Measurements from ENCODE around the gene ZBTB46.

ZBTB46 gene

DNA sequence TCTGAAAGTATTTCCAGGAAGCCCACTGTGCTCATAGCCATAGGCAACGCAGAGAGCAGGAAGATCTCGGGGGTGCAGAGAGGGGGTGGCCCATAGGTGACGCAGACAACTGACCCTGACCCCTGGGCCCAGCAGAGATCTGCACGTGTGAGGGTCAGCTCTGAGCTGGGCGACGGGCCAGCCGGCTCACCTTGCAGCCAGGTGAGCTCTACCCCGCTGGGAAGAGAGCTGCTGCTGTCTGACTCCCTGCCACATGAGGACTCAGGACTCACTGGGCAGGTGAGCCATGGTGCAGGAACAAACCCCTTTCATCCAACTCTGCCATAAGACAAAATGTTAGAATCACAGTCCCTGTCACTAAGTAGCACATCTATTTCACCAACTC, 19.6 kb downstream of the ZBTB46 start:
- DNase-seq (ENCODE audit: low read depth): no peak
- H3K4me3 ChIP-seq (replicated peaks; ENCODE audit: low read depth, low read length): no peak overlapping the region
- TF ChIP-seq, protein P1, sequence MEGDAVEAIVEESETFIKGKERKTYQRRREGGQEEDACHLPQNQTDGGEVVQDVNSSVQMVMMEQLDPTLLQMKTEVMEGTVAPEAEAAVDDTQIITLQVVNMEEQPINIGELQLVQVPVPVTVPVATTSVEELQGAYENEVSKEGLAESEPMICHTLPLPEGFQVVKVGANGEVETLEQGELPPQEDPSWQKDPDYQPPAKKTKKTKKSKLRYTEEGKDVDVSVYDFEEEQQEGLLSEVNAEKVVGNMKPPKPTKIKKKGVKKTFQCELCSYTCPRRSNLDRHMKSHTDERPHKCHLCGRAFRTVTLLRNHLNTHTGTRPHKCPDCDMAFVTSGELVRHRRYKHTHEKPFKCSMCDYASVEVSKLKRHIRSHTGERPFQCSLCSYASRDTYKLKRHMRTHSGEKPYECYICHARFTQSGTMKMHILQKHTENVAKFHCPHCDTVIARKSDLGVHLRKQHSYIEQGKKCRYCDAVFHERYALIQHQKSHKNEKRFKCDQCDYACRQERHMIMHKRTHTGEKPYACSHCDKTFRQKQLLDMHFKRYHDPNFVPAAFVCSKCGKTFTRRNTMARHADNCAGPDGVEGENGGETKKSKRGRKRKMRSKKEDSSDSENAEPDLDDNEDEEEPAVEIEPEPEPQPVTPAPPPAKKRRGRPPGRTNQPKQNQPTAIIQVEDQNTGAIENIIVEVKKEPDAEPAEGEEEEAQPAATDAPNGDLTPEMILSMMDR (IDR thresholded peaks at IDR 0.05; ENCODE audit: low read length, missing control alignments): no peak

DNA sequence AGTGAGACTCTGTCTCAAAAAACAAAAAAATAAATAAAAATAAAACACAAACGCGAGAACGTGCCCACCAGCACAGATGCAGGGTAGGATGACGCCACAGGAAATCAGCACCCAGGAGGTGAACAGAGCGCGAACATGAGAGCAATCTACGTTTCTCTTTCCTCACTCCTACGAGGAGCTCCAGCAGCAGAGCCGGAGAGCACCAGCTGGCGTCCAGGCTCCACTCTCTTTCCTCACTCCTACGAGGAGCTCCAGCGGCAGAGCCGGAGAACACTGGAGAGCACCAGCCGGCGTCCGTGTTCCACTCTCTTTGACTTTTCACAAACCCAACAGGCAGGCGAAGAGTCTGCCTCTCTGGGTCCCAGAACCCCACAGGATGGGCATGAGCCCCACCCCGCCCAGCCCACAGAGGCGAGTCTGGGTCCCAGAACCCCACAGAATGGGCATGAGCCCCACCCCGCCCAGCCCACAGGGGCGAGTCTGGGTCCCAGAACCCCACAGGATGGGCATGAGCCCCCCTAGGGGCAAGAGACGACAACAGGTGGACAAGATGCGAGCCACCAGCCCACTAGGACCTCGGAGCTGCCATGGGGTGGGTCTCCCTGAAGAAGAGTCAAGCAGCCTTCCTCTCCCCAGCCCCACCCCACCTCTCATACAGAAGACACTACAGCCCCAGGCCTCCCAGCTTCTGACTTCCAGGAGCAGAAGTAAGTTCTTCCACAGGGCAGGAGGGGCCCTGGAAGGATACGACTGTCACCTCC, 20.2 kb downstream of the ZBTB46 start:
- H3K4me3 ChIP-seq (replicated peaks; ENCODE audit: low read depth, low read length): no peak overlapping the region
- DNase-seq (ENCODE audit: low read depth): no peak
- TF ChIP-seq, protein P1 (IDR thresholded peaks at IDR 0.05; ENCODE audit: low read length, missing control alignments): no peak

DNA sequence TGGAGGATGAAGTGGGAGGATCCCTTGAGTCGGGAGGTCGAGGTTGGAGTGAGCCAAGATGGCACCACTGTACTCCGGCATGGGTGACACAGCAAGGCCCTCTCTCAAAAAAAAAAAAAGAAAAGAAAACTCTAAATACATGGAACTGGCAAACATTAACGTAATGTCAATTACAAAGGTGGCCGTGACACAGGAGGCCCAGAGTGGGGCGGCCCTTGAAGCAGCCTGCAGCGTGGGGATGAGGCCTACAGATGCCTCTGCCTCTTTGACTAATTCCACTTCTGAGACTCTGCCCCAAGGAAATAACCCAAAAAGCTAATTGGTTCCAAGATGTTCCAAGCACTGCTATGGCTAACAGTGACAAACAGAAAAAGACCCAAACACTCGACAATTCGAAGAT, 21.2 kb downstream of the ZBTB46 start:
- DNase-seq (ENCODE audit: low read depth): no peak
- TF ChIP-seq, protein P1 (IDR thresholded peaks at IDR 0.05; ENCODE audit: low read length, missing control alignments): no peak
- H3K4me3 ChIP-seq (replicated peaks; ENCODE audit: low read depth, low read length): no peak overlapping the region

DNA sequence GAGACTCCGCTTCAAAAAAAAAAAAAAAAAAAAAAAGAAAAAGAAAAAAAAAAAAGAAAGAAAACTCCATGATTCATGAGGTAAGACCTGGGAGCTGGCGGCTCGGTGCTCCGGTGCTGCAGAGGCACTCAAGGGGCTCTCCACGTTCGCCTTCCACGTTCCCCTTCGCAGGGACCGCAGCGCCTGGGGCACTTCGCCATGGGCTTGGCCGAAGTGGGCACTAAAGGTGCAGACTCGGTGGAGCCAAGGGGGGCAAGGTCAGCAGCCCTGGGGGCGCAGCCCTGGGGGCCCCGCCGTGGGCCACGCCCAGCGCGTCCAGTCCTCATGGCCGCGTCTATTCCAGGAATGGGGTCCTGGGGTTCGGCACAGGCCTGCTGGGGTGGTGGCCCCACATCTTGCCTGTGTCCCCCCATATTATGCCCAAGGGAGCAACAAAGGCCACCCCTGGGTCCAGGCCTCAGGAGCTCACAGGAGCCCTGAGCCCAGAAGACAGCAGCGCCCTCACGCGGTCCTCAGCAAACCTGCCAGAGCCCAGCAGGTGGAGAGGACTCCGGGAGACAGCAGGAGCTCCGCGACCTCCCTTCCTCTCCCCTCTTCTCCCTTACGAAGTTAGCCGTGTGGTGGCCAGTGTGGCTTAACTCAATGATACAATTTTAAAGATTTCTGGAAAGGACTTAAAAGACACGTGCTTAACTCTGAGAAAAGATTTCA, 21.9 kb downstream of the ZBTB46 start:
- no peak for DNase-seq (ENCODE audit: low read depth)
- TF ChIP-seq, protein P1 (IDR thresholded peaks at IDR 0.05; ENCODE audit: low read length, missing control alignments): no peak
- H3K4me3 ChIP-seq (replicated peaks; ENCODE audit: low read depth, low read length): no peak overlapping the region

DNA sequence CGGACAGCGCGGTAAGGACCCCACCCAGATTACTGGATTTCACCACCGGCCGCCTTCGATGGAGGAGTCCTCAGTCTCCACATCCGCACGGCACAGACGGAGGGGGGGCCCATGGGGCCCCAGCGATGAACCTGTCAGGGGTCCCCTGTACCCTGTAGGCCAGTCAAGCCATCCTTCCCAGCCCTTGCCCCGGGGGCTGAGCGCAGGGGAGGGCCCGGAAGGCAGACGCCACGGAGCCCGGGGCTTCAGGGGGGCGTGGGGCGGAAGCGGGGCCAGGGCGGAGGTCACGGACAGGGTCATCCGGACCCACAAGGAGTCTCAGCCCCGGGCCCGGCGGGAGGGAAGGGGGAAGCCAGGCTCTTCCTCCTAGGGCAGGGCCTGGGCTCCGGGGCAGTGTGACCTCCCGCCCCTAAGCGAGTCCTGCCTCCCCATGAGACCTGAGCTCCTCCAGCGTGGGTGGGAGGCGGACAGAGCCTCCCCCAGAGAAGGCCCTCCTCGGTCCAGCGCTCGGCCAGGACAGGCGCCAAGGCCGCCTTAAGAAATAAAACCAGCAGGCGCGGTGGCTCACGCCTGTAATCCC, 22.8 kb downstream of the ZBTB46 start:
- TF ChIP-seq, protein P1 (IDR thresholded peaks at IDR 0.05; ENCODE audit: low read length, missing control alignments): no peak
- no peak overlapping the region for H3K4me3 ChIP-seq (replicated peaks; ENCODE audit: low read depth, low read length)
- DNase-seq (ENCODE audit: low read depth): no peak

DNA sequence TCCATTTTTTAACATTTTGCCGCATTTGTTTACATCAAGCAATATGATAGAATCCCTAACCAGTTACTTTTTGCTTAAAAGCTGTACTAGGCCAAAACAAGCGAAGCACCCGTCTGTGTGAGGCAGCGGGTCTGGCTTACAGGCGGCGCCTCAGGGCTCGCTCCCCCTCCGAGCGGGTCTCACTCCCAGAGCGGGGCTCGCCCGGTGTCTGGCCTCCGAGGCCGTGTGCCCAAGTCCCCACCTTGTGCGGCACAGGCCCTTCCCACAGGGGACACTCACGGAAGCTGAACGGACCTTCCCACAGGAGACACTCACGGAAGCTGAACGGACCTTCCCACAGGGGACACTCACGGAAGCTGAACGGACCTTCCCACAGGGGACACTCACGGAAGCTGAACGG, 23.4 kb downstream of the ZBTB46 start:
- H3K4me3 ChIP-seq (replicated peaks; ENCODE audit: low read depth, low read length): no peak overlapping the region
- no peak for DNase-seq (ENCODE audit: low read depth)
- TF ChIP-seq, protein P1 (IDR thresholded peaks at IDR 0.05; ENCODE audit: low read length, missing control alignments): no peak

Measured in fibroblast of pulmonary artery (primary cell).